HG03521 (cell line): ENCODE measurements around the gene KCTD7.
"Not testable (repeated sequence)": the region's sequence is repeated elsewhere in the genome, so short reads cannot be mapped to it uniquely, and the experiment has no call there.

Source experiments
- ATAC-seq: cut with Tn5 transposase; IDR thresholded peaks from one replicate; pipeline ENCODE4 v1.9.1; 2021; ENCODE audit warnings: mild to moderate bottlenecking, moderate library complexity; ENCODE audit not compliant: unreplicated experiment

Gene KCTD7

GRCh38 chr7:66628361-66629221 lies at the start of gene KCTD7:
KCTD7 (plus strand) TSS chr7:66628881; CDS start chr7:66629065, 184 bp downstream.
- peak; percentile 92 for ATAC-seq

- ATAC-seq, result not testable (repeated sequence)
Observed at GRCh38 chr7:66580380-66580779, 48.3 kb upstream of the KCTD7 start.

GRCh38 chr7:66582816-66583489 lies 45.7 kb upstream of the KCTD7 start:
- ATAC-seq, result not testable (repeated sequence)

GRCh38 chr7:66583490-66584110 lies 45.1 kb upstream of the KCTD7 start:
- ATAC-seq, result no peak

- no peak for ATAC-seq
Observed at GRCh38 chr7:66586181-66586580, 42.5 kb upstream of the KCTD7 start.

- ATAC-seq, result not testable (repeated sequence)
Observed at GRCh38 chr7:66588226-66588625, 40.5 kb upstream of the KCTD7 start.

- ATAC-seq, result not testable (repeated sequence)
Observed at GRCh38 chr7:66588856-66589570, 39.7 kb upstream of the KCTD7 start.

- not testable (repeated sequence) for ATAC-seq
Observed at GRCh38 chr7:66590302-66591057, 38.2 kb upstream of the KCTD7 start.

GRCh38 chr7:66591058-66591798 lies 37.5 kb upstream of the KCTD7 start:
- ATAC-seq, result peak; percentile 9

GRCh38 chr7:66591799-66592596 lies 36.7 kb upstream of the KCTD7 start:
- peak; percentile 98 for ATAC-seq

- not testable (repeated sequence) for ATAC-seq
Observed at GRCh38 chr7:66592597-66593146, 36.0 kb upstream of the KCTD7 start.

GRCh38 chr7:66594082-66594481 lies 34.6 kb upstream of the KCTD7 start:
- not testable (repeated sequence) for ATAC-seq

GRCh38 chr7:66597461-66597860 lies 31.2 kb upstream of the KCTD7 start:
- ATAC-seq, result no peak

- ATAC-seq, result no peak
Observed at GRCh38 chr7:66602159-66602558, 26.5 kb upstream of the KCTD7 start.

- ATAC-seq, result no peak
Observed at GRCh38 chr7:66604198-66604597, 24.5 kb upstream of the KCTD7 start.

- not testable (repeated sequence) for ATAC-seq
Observed at GRCh38 chr7:66606540-66607291, 22.0 kb upstream of the KCTD7 start.

- ATAC-seq, result no peak
Observed at GRCh38 chr7:66609176-66609575, 19.5 kb upstream of the KCTD7 start.

GRCh38 chr7:66614596-66614995 lies 14.1 kb upstream of the KCTD7 start:
- not testable (repeated sequence) for ATAC-seq
